ENCODE data around the gene SNCG. TPM values are rescaled to one million over a fixed set of nuclear protein-coding genes. Genes with fewer than 3 reads are reported as not detected.
A peak's percentile ranks its signal among the peaks of the same experiment; 100 is the strongest.

Gene SNCG
- total RNA-seq, 2 donors from 2014 or later: 20.9 to 33.8 TPM

DNA sequence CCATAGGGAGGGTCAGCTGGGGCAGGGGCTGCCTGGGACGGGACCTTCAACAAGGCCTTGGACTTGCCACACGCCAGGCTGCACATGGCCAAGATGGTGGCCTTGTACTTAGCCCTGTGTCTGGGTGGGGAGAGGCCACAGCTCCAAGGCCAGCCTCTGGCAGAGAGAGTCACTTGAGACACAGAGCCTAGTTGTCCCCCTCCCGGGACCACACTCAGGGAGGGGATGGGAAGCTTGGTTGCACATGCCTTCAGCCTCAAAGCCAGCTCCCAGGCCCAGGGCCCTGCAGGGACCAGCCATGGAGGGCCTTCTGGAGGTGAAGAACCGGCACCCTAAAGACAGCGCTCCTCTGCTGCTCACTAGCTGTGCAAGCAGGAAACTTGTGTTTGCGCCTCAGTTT, 17.7 kb upstream of the SNCG start:
- H3K36me3 ChIP-seq: peaks cover 8% of the 10 kb centered on the region
- peaks cover 0 to 34% of the 10 kb centered on the region in 2 donors for H3K4me1 ChIP-seq
- H3K27me3 ChIP-seq: no peaks in the 10 kb centered on the region
- TF ChIP-seq, protein P1, sequence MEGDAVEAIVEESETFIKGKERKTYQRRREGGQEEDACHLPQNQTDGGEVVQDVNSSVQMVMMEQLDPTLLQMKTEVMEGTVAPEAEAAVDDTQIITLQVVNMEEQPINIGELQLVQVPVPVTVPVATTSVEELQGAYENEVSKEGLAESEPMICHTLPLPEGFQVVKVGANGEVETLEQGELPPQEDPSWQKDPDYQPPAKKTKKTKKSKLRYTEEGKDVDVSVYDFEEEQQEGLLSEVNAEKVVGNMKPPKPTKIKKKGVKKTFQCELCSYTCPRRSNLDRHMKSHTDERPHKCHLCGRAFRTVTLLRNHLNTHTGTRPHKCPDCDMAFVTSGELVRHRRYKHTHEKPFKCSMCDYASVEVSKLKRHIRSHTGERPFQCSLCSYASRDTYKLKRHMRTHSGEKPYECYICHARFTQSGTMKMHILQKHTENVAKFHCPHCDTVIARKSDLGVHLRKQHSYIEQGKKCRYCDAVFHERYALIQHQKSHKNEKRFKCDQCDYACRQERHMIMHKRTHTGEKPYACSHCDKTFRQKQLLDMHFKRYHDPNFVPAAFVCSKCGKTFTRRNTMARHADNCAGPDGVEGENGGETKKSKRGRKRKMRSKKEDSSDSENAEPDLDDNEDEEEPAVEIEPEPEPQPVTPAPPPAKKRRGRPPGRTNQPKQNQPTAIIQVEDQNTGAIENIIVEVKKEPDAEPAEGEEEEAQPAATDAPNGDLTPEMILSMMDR (IDR thresholded peaks at IDR 0.05): no peak
- no peak overlapping the region for H3K27ac ChIP-seq
- no peak overlapping the region for H3K4me3 ChIP-seq
- peak; percentile 55 for DNase-seq (ENCODE audit: low spot score)
- H3K9me3 ChIP-seq: no peaks in the 10 kb centered on the region

DNA sequence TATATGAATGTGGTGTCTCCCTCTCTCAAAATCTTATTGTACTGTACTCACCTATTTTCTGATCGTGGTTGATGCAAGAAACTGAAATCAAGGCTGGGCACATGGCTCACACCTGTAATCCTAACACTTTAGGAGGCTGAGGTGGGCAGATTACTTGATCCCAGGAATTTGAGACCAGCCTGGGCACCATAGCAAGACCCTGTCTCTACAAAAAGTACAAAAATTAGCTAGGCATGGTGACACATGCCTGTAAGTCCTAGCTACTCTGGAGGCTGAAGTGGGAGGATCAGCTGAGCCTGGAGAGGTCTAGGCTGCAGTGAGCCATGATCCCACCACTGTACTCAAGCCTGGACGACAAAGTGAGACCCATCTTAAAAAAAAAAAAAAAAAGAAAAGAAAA, 17.0 kb upstream of the SNCG start:
- Histone ChIP-seq H3K27me3 (no peaks in the 10 kb centered on the region), H3K36me3 (peaks cover 4% of the 10 kb centered on the region), H3K4me1 (peaks cover 0 to 42% of the 10 kb centered on the region in 2 donors), H3K9me3 (no peaks in the 10 kb centered on the region), H3K4me3 (no peak overlapping the region), H3K27ac (no peak overlapping the region)
- TF ChIP-seq, protein P1 (IDR thresholded peaks at IDR 0.05): no peak
- peak; percentile 44 for DNase-seq (ENCODE audit: low spot score)

DNA sequence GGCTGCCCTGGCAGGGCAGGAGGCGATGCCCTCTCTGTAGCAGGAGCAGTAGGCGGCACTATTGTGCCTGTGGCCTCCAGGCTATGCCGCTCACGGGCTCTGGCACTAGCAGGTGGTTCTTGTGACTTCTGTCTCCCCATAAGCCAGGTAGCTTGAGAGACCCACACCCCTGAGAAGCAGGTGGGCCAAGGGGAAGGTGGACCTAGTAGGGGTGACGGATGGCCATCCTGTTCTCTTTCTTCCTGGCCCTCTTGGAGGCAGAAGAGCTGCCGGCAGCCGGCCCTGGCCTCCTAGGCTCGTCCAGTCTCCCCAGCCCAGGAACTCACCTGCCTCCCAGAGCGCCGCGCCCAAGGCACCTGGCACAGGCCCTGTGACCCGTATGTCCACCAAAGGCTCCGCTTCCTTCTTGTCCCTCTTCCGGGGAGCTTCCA, 16.4 kb upstream of the SNCG start:
- DNase-seq (ENCODE audit: low spot score): peak; percentile 55
- Histone ChIP-seq H3K4me1 (peaks cover 0 to 45% of the 10 kb centered on the region in 2 donors), H3K27ac (no peak overlapping the region), H3K27me3 (no peaks in the 10 kb centered on the region), H3K9me3 (no peaks in the 10 kb centered on the region), H3K4me3 (peak overlapping the region in 1 of 2 donors; percentile 30), H3K36me3 (no peaks in the 10 kb centered on the region)
- TF ChIP-seq, protein P1 (IDR thresholded peaks at IDR 0.05): no peak

DNA sequence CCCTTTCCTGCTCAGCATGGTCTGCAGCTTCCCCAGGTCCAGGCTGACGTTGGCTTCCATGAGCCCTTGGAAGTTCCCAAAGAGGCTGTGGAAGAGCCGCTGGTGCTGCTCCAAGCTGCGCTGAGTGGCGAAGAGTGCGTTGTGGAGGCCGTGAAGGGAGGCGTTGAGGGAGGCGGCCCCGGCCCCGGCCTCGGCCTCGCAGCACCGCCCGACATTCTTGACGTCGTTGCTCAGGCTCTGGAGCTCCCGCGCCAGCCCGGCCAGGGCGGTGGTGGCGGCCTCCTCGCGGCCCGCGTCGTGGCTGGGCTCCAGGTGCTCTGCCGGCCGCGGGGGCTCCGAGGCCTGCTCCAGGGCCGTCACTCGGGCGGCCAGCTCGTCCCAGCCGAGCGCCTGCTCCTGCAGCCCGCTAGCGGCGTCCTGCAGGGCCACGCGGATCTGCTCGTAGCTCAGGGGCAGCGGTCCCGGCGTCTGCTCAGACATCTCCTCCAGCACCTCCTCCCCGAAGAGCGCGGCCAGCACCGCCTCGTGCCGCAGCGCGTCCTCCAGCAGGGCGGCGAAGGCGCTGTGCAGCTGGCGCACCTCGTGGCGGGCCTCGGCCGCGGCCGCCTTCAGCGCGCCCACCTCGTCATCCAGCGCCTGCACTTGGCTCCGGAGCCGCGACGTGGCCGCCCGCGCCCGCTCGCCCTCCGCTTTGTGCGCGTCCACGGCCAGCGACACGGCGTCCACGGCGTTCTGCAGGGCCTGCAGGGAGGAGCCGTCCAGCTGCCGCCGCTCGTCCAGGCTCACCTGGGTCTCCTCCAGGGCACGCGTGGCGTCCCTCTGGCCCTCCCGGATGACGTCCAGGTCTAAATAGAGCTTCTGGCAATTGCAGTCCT, 15.7 kb upstream of the SNCG start:
- Histone ChIP-seq H3K27me3 (no peaks in the 10 kb centered on the region), H3K36me3 (no peaks in the 10 kb centered on the region), H3K4me1 (peaks cover 0 to 45% of the 10 kb centered on the region in 2 donors), H3K27ac (no peak overlapping the region), H3K4me3 (peak overlapping the region in 1 of 2 donors; percentile 30), H3K9me3 (no peaks in the 10 kb centered on the region)
- TF ChIP-seq, protein P1 (IDR thresholded peaks at IDR 0.05): no peak
- peak; percentile 57 for DNase-seq (ENCODE audit: low spot score)

DNA sequence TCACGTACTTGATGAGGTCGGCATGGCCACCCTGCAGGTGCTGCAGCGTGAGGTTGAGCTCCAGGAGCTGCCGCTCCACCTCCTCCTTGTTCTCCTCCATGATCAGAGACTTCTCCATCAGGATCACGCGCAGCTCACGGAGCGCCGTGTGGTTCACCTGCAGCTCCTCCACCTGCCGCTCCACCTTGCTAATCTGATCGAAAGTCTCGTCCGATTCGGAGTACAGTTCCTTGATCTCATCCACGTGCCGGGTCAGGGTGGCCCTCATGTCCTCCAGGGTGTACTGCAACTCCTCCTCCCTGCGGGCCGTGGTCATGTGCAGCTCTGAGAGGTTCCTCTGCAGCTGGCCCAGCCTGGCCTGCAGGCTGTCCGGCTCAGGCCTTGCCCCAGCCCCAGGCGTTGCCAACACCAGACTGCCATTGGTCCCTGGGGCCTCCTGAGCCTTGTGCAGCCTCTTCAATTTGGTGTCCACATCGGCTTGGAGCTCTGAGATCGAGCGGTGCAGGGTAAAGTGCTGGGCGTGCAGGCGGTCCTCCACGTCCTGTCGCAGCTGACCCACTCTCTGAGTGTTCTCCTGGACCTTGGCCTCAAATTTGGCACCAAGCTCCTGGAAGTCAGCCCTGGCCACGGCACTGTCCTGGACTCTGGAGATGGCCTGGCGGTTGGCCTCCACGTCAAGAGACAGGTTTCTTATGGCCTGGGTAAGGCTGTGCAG, 14.9 kb upstream of the SNCG start:
- no peaks in the 10 kb centered on the region for H3K9me3 ChIP-seq
- no peak overlapping the region for H3K4me3 ChIP-seq
- peaks cover 0 to 45% of the 10 kb centered on the region in 2 donors for H3K4me1 ChIP-seq
- peak; percentile 56 for DNase-seq (ENCODE audit: low spot score)
- TF ChIP-seq, protein P1 (IDR thresholded peaks at IDR 0.05): no peak
- H3K27ac ChIP-seq: no peak overlapping the region
- no peaks in the 10 kb centered on the region for H3K36me3 ChIP-seq
- no peaks in the 10 kb centered on the region for H3K27me3 ChIP-seq
